ENCODE measurements around the gene ANKS3.

- TF ChIP-seq CTCF (IDR thresholded peaks at IDR 0.05) (no peak), POLR2A (IDR thresholded peaks at IDR 0.05) (no peak)
These were observed 54.0 kb downstream of the ANKS3 start for GRCh38 chr16:4679850-4680636.
